HEK293T (cell line): ENCODE results near the gene ARMH4.

Experiments used
- ELF4 ChIP-seq: fragments of 450-650 bp; IDR thresholded peaks from 2 replicates; pipeline ENCODE4 v1.6.1; 2017; ENCODE audit warnings: antibody characterized with exemption
- FOXA1 ChIP-seq: fragments of 450-650 bp; IDR thresholded peaks from 2 replicates; pipeline ENCODE4 v1.6.1; 2016; ENCODE audit warnings: mild to moderate bottlenecking
- SP1 ChIP-seq: fragments of 450-650 bp; IDR thresholded peaks from 2 replicates; pipeline ENCODE4 v1.6.1; 2017
- SUZ12 ChIP-seq: fragments of 450-650 bp; IDR thresholded peaks from 2 replicates; pipeline ENCODE4 v1.6.1; 2016; ENCODE audit warnings: mild to moderate bottlenecking

- TF ChIP-seq FOXA1: no peak
- no peak for TF ChIP-seq SUZ12
- no peak for TF ChIP-seq SP1
- no peak for TF ChIP-seq ELF4
Observed at GRCh38 chr14:58096731-58097130, 55.3 kb downstream of the ARMH4 start.
